Liver (tissue), 9 donors: ENCODE data around the gene RNF181. TPM values are rescaled to one million over a fixed set of nuclear protein-coding genes. Genes with fewer than 3 reads are reported as not detected.

Source experiments
- DNase-seq: peaks from one replicate; pipeline ENCODE4 v3.0.0-alpha.2; 2017; ENCODE audit warnings: low spot score
- H3K27ac ChIP-seq, 2 donors: one replicate each; pipeline ENCODE4 v1.7.0; 2013; ENCODE audit warnings: inconsistent platforms in 2 of 2, low read length in 2 of 2, control low read depth in 1 of 2, low read depth in 1 of 2, mild to moderate bottlenecking in 1 of 2
- H3K27me3 ChIP-seq, 4 donors: one replicate each; pipeline versions ENCODE4 v1.6.1 to v1.7.0; 2013; ENCODE audit warnings: low read length in 3 of 4, inconsistent platforms in 1 of 4, mild to moderate bottlenecking in 1 of 4, moderate library complexity in 1 of 4; ENCODE audit not compliant: control insufficient read depth in 4 of 4, insufficient read depth in 4 of 4
- H3K36me3 ChIP-seq, 4 donors: one replicate each; pipeline versions ENCODE4 v1.6.1 to v1.7.0; 2013; ENCODE audit warnings: low read length in 3 of 4, mild to moderate bottlenecking in 3 of 4, low read depth in 1 of 4, moderate library complexity in 1 of 4; ENCODE audit not compliant: control insufficient read depth in 4 of 4, insufficient read depth in 3 of 4
- H3K4me1 ChIP-seq, 4 donors: one replicate each; pipeline versions ENCODE4 v1.6.1 to v1.7.0; 2013; ENCODE audit warnings: low read length in 3 of 4, mild to moderate bottlenecking in 3 of 4, moderate library complexity in 1 of 4; ENCODE audit not compliant: control insufficient read depth in 4 of 4, insufficient read depth in 4 of 4
- H3K4me3 ChIP-seq, 3 donors: one replicate each; pipeline versions ENCODE4 v1.6.1 to v1.7.0; 2013; ENCODE audit warnings: low read length in 3 of 3, control low read depth in 1 of 3, low read depth in 1 of 3, mild to moderate bottlenecking in 1 of 3
- H3K9ac ChIP-seq, 2 donors: one replicate each; pipeline ENCODE4 v1.7.0; 2013; ENCODE audit warnings: low read length in 2 of 2, mild to moderate bottlenecking in 2 of 2, moderate library complexity in 2 of 2, control low read depth in 1 of 2, low read depth in 1 of 2
- H3K9me3 ChIP-seq, 4 donors: one replicate each; pipeline versions ENCODE4 v1.6.1 to v1.7.0; 2013; ENCODE audit warnings: low read length in 3 of 4; ENCODE audit not compliant: control insufficient read depth in 4 of 4
- ATF3 ChIP-seq: IDR thresholded peaks from 2 replicates; pipeline ENCODE4 v1.6.1; 2016; ENCODE audit warnings: antibody characterized with exemption
- EGR1 ChIP-seq, 2 donors: IDR thresholded peaks; 2 replicates each; pipeline ENCODE4 v1.6.1; 2016 to 2018; ENCODE audit warnings: antibody characterized with exemption in 2 of 2, low read depth in 2 of 2
- FOXA1 ChIP-seq: IDR thresholded peaks from 2 replicates; pipeline ENCODE4 v1.6.1; 2016; ENCODE audit warnings: antibody characterized with exemption
- FOXA2 ChIP-seq: IDR thresholded peaks from 2 replicates; pipeline ENCODE4 v1.6.1; 2016; ENCODE audit warnings: antibody characterized with exemption
- GABPA ChIP-seq, 2 donors: IDR thresholded peaks in 1 of 2; conservative IDR thresholded peaks in 1 of 2; 2 replicates each; pipeline ENCODE4 v1.6.1; 2016; ENCODE audit warnings: antibody characterized with exemption in 2 of 2, mild to moderate bottlenecking in 1 of 2, moderate library complexity in 1 of 2
- HNF4A ChIP-seq, 2 donors: conservative IDR thresholded peaks; 2 replicates each; pipeline ENCODE4 v1.6.1; 2016; ENCODE audit warnings: antibody characterized with exemption in 2 of 2, mild to moderate bottlenecking in 2 of 2
- HNF4G ChIP-seq: IDR thresholded peaks from 2 replicates; pipeline ENCODE4 v1.6.1; 2016; ENCODE audit warnings: antibody characterized with exemption
- JUND ChIP-seq, 2 donors: IDR thresholded peaks; 2 replicates each; pipeline ENCODE4 v1.6.1; 2016; ENCODE audit warnings: antibody characterized with exemption in 2 of 2
- MAX ChIP-seq: IDR thresholded peaks from 2 replicates; pipeline ENCODE4 v1.6.1; 2016; ENCODE audit warnings: antibody characterized with exemption
- NR2F2 ChIP-seq: IDR thresholded peaks from 2 replicates; pipeline ENCODE4 v1.6.1; 2016; ENCODE audit warnings: antibody characterized with exemption
- RAD21 ChIP-seq, 2 donors: IDR thresholded peaks; 2 replicates each; pipeline ENCODE4 v1.6.1; 2016; ENCODE audit warnings: antibody characterized with exemption in 2 of 2, mild to moderate bottlenecking in 2 of 2
- RXRA ChIP-seq, 2 donors: IDR thresholded peaks; 2 replicates each; pipeline ENCODE4 v1.6.1; 2017 to 2018; ENCODE audit warnings: antibody characterized with exemption in 2 of 2, mild to moderate bottlenecking in 1 of 2
- SP1 ChIP-seq: IDR thresholded peaks from 2 replicates; pipeline ENCODE4 v1.6.1; 2018; ENCODE audit warnings: antibody characterized with exemption, mild to moderate bottlenecking
- TAF1 ChIP-seq: conservative IDR thresholded peaks from 2 replicates; pipeline ENCODE4 v1.6.1; 2016; ENCODE audit warnings: antibody characterized with exemption, mild to moderate bottlenecking
- YY1 ChIP-seq: IDR thresholded peaks from 2 replicates; pipeline ENCODE4 v1.6.1; 2016; ENCODE audit warnings: antibody characterized with exemption, mild to moderate bottlenecking
- WGBS: extraction: QIAGEN DNeasy Blood & Tissue Kit; methylation state at CpG from one replicate; pipeline ENCODE4 v1.1.7; 2013; 5-methylcytosine and 5-hydroxymethylcytosine counted together
- polyA plus RNA-seq, 2 donors: library from polyadenylated mRNA; stranded (reverse) in 1 of 2; unstranded in 1 of 2; fragments of 200-250 nt in 1 of 2; fragments of >200 nt in 1 of 2; fragmentation: Nextera tagmentation in 1 of 2; extraction: Ambion mirVana in 1 of 2; gene quantifications; one replicate each; pipeline versions ENCODE4 v1.2.1 to v1.2.3, GENCODE V29; 2013 to 2015
- total RNA-seq, 2 donors: library from RNA; depleted of rRNA; stranded (reverse); fragments of >200 nt; gene quantifications; one replicate each; pipeline ENCODE4 v1.2.3, GENCODE V29; 2014
- TF ChIP-seq, protein P1 (sequence below): fragments of 150-350 bp; IDR thresholded peaks from 2 replicates; pipeline ENCODE4 v1.5.1; 2017; ENCODE audit warnings: improper control_type of control experiment, low read depth, low read length; ENCODE audit not compliant: missing input control
- TF ChIP-seq, protein P2 (sequence below): IDR thresholded peaks from 2 replicates; pipeline ENCODE4 v1.6.1; 2016; ENCODE audit warnings: antibody characterized with exemption, mild to moderate bottlenecking
- donor health status: healthy.
- donor health status: healthy.
- donor health status: healthy.
- donor health status: healthy.
- donor health status: healthy.

Gene RNF181
- total and polyA plus RNA-seq, 4 donors: 101 to 195 (median 114) TPM

- Histone ChIP-seq H3K27me3 (no peaks in the 10 kb centered on the region), H3K4me1 (peaks cover 0 to 35% (median 32%) of the 10 kb centered on the region in 4 donors), H3K9me3 (no peaks in the 10 kb centered on the region), H3K4me3 (peak within 1 kb of the TSS; percentile 60 to 90 (median 88)), H3K9ac (peak within 1 kb of the TSS; percentile 31 to 85), H3K36me3 (peaks cover 0 to 10% (median 5%) of the 10 kb centered on the region in 4 donors), H3K27ac (peak within 1 kb of the TSS; percentile 74 to 77)
- DNase-seq: peak; percentile 92
- TF ChIP-seq TAF1 (no peak), GABPA (IDR thresholded peaks at IDR 0.05 in 1 of 2, conservative IDR thresholded peaks at IDR 0.05 in 1 of 2) (peak; percentile 90 to 97), RXRA (IDR thresholded peaks at IDR 0.05) (peak in 1 of 2 donors; percentile 8), MAX (peak; percentile 10), JUND (IDR thresholded peaks at IDR 0.05) (no peak), HNF4A (conservative IDR thresholded peaks at IDR 0.05) (no peak), FOXA2 (no peak), ATF3 (no peak), EGR1 (IDR thresholded peaks at IDR 0.05; ENCODE audit: low read depth in 2 of 2) (peak in 1 of 2 donors; percentile 24), RAD21 (IDR thresholded peaks at IDR 0.05) (peak; percentile 12 to 47), NR2F2 (no peak), SP1 (peak; percentile 23), YY1 (peak; percentile 60)
- TF ChIP-seq, protein P1, sequence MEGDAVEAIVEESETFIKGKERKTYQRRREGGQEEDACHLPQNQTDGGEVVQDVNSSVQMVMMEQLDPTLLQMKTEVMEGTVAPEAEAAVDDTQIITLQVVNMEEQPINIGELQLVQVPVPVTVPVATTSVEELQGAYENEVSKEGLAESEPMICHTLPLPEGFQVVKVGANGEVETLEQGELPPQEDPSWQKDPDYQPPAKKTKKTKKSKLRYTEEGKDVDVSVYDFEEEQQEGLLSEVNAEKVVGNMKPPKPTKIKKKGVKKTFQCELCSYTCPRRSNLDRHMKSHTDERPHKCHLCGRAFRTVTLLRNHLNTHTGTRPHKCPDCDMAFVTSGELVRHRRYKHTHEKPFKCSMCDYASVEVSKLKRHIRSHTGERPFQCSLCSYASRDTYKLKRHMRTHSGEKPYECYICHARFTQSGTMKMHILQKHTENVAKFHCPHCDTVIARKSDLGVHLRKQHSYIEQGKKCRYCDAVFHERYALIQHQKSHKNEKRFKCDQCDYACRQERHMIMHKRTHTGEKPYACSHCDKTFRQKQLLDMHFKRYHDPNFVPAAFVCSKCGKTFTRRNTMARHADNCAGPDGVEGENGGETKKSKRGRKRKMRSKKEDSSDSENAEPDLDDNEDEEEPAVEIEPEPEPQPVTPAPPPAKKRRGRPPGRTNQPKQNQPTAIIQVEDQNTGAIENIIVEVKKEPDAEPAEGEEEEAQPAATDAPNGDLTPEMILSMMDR: no peak
- 12% methylated on average over 73 of the region's 73 CpGs for WGBS
Observed at GRCh38 chr2:85611705-85612587, 16.4 kb downstream of the RNF181 start, which contains the start of gene C2orf68. Gene C2orf68 (minus strand): TSS chr2:85612066. CDS start chr2:85611984, 82 bp downstream.

GRCh38 chr2:85613717-85614515 lies 18.4 kb downstream of the RNF181 start:
- Histone ChIP-seq H3K9me3 (no peaks in the 10 kb centered on the region), H3K4me1 (peaks cover 0 to 36% (median 24%) of the 10 kb centered on the region in 4 donors), H3K27ac (no peak overlapping the region), H3K4me3 (no peak overlapping the region), H3K9ac (no peak overlapping the region), H3K27me3 (no peaks in the 10 kb centered on the region), H3K36me3 (peaks cover 0 to 4% (median 2%) of the 10 kb centered on the region in 4 donors)
- DNase-seq: no peak
- WGBS: 85% methylated on average over 10 of the region's 10 CpGs
- TF ChIP-seq EGR1 (IDR thresholded peaks at IDR 0.05; ENCODE audit: low read depth in 2 of 2) (no peak), FOXA1 (no peak), SP1 (no peak), HNF4A (conservative IDR thresholded peaks at IDR 0.05) (no peak), TAF1 (no peak), HNF4G (no peak), NR2F2 (no peak), ATF3 (no peak), YY1 (no peak), FOXA2 (no peak), MAX (no peak)
- TF ChIP-seq, protein P2, sequence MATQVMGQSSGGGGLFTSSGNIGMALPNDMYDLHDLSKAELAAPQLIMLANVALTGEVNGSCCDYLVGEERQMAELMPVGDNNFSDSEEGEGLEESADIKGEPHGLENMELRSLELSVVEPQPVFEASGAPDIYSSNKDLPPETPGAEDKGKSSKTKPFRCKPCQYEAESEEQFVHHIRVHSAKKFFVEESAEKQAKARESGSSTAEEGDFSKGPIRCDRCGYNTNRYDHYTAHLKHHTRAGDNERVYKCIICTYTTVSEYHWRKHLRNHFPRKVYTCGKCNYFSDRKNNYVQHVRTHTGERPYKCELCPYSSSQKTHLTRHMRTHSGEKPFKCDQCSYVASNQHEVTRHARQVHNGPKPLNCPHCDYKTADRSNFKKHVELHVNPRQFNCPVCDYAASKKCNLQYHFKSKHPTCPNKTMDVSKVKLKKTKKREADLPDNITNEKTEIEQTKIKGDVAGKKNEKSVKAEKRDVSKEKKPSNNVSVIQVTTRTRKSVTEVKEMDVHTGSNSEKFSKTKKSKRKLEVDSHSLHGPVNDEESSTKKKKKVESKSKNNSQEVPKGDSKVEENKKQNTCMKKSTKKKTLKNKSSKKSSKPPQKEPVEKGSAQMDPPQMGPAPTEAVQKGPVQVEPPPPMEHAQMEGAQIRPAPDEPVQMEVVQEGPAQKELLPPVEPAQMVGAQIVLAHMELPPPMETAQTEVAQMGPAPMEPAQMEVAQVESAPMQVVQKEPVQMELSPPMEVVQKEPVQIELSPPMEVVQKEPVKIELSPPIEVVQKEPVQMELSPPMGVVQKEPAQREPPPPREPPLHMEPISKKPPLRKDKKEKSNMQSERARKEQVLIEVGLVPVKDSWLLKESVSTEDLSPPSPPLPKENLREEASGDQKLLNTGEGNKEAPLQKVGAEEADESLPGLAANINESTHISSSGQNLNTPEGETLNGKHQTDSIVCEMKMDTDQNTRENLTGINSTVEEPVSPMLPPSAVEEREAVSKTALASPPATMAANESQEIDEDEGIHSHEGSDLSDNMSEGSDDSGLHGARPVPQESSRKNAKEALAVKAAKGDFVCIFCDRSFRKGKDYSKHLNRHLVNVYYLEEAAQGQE: no peak
- TF ChIP-seq, protein P1: no peak
